ENCODE measurements around the gene CEP72. TPM values are rescaled to one million over a fixed set of nuclear protein-coding genes. Genes with fewer than 3 reads are reported as not detected.
"Not testable (repeated sequence)": the region's sequence is repeated elsewhere in the genome, so short reads cannot be mapped to it uniquely, and the experiment has no call there.

CEP72 gene
- total RNA-seq, 1 donor: 3.5 TPM

GRCh38 chr5:676699-677076, 64.5 kb downstream of the CEP72 start:
- no peak overlapping the region for H3K4me3 ChIP-seq (ENCODE audit: low read length)

GRCh38 chr5:677131-678101, 65.3 kb downstream of the CEP72 start:
- Histone ChIP-seq H3K9me3 (ENCODE audit: low read depth, low read length) (no peaks in the 10 kb centered on the region), H3K4me1 (ENCODE audit: insufficient read depth, low read length) (peaks cover 9% of the 10 kb centered on the region), H3K4me3 (ENCODE audit: low read length) (no peak overlapping the region), H3K27me3 (ENCODE audit: insufficient read depth, low read length) (no peaks in the 10 kb centered on the region)

More at GRCh38 chr5:676699-677076, 64.5 kb downstream of the CEP72 start:
- Histone ChIP-seq H3K9me3 (ENCODE audit: low read depth, low read length) (no peaks in the 10 kb centered on the region), H3K4me1 (ENCODE audit: insufficient read depth, low read length) (peaks cover 16% of the 10 kb centered on the region), H3K27me3 (ENCODE audit: insufficient read depth, low read length) (no peaks in the 10 kb centered on the region)

- H3K9me3 ChIP-seq (ENCODE audit: low read depth, low read length); H3K4me3 ChIP-seq (ENCODE audit: low read length); H3K4me1 ChIP-seq (ENCODE audit: insufficient read depth, low read length); H3K27me3 ChIP-seq (ENCODE audit: insufficient read depth, low read length): not testable (repeated sequence)
Measured at GRCh38 chr5:678521-678920, 66.4 kb downstream of the CEP72 start.

- H3K27me3 ChIP-seq (ENCODE audit: insufficient read depth, low read length); H3K4me3 ChIP-seq (ENCODE audit: low read length); H3K9me3 ChIP-seq (ENCODE audit: low read depth, low read length); H3K4me1 ChIP-seq (ENCODE audit: insufficient read depth, low read length): not testable (repeated sequence)
Measured at GRCh38 chr5:679166-679895, 67.2 kb downstream of the CEP72 start.

GRCh38 chr5:680118-680795, 68.1 kb downstream of the CEP72 start:
- not testable (repeated sequence) for H3K9me3 ChIP-seq (ENCODE audit: low read depth, low read length); H3K4me1 ChIP-seq (ENCODE audit: insufficient read depth, low read length); H3K27me3 ChIP-seq (ENCODE audit: insufficient read depth, low read length)

GRCh38 chr5:680836-681235, 68.7 kb downstream of the CEP72 start:
- not testable (repeated sequence) for H3K9me3 ChIP-seq (ENCODE audit: low read depth, low read length); H3K27me3 ChIP-seq (ENCODE audit: insufficient read depth, low read length); H3K4me1 ChIP-seq (ENCODE audit: insufficient read depth, low read length); H3K4me3 ChIP-seq (ENCODE audit: low read length)

More at GRCh38 chr5:680118-680795, 68.1 kb downstream of the CEP72 start:
- H3K4me3 ChIP-seq (ENCODE audit: low read length): not testable (repeated sequence)

GRCh38 chr5:681317-682191, 69.4 kb downstream of the CEP72 start:
- not testable (repeated sequence) for H3K27me3 ChIP-seq (ENCODE audit: insufficient read depth, low read length); H3K9me3 ChIP-seq (ENCODE audit: low read depth, low read length); H3K4me3 ChIP-seq (ENCODE audit: low read length); H3K4me1 ChIP-seq (ENCODE audit: insufficient read depth, low read length)

- H3K4me1 ChIP-seq (ENCODE audit: insufficient read depth, low read length); H3K9me3 ChIP-seq (ENCODE audit: low read depth, low read length); H3K4me3 ChIP-seq (ENCODE audit: low read length); H3K27me3 ChIP-seq (ENCODE audit: insufficient read depth, low read length): not testable (repeated sequence)
Measured at GRCh38 chr5:682216-682615, 70.1 kb downstream of the CEP72 start.

- H3K27me3 ChIP-seq (ENCODE audit: insufficient read depth, low read length); H3K4me1 ChIP-seq (ENCODE audit: insufficient read depth, low read length); H3K4me3 ChIP-seq (ENCODE audit: low read length): not testable (repeated sequence)
Measured at GRCh38 chr5:682651-683358, 70.7 kb downstream of the CEP72 start.

GRCh38 chr5:683551-684481, 71.7 kb downstream of the CEP72 start:
- Histone ChIP-seq H3K27me3 (ENCODE audit: insufficient read depth, low read length) (no peaks in the 10 kb centered on the region), H3K9me3 (ENCODE audit: low read depth, low read length) (no peaks in the 10 kb centered on the region), H3K4me1 (ENCODE audit: insufficient read depth, low read length) (no peaks in the 10 kb centered on the region), H3K4me3 (ENCODE audit: low read length) (no peak overlapping the region)

More at GRCh38 chr5:682651-683358, 70.7 kb downstream of the CEP72 start:
- not testable (repeated sequence) for H3K9me3 ChIP-seq (ENCODE audit: low read depth, low read length)

GRCh38 chr5:684751-685216, 72.6 kb downstream of the CEP72 start:
- Histone ChIP-seq H3K9me3 (ENCODE audit: low read depth, low read length) (no peaks in the 10 kb centered on the region), H3K4me1 (ENCODE audit: insufficient read depth, low read length) (no peaks in the 10 kb centered on the region), H3K4me3 (ENCODE audit: low read length) (no peak overlapping the region), H3K27me3 (ENCODE audit: insufficient read depth, low read length) (no peaks in the 10 kb centered on the region)

GRCh38 chr5:685262-686171, 73.4 kb downstream of the CEP72 start:
- H3K9me3 ChIP-seq (ENCODE audit: low read depth, low read length): no peaks in the 10 kb centered on the region
- no peak overlapping the region for H3K4me3 ChIP-seq (ENCODE audit: low read length)
- no peaks in the 10 kb centered on the region for H3K4me1 ChIP-seq (ENCODE audit: insufficient read depth, low read length)
- no peaks in the 10 kb centered on the region for H3K27me3 ChIP-seq (ENCODE audit: insufficient read depth, low read length)
